WTC11 (cell line): Measurements from ENCODE around the gene ANKIB1.

Experiments used
- CBFB ChIP-seq: sonication (generic); formaldehyde crosslinking; IDR thresholded peaks from 2 replicates; pipeline ENCODE4 v1.8.1; 2022; ENCODE audit warnings: mild to moderate bottlenecking, low read depth, missing genetic modification reagents
- TF ChIP-seq, protein P1 (sequence below): fragments of 200-600 bp; IDR thresholded peaks from 2 replicates; pipeline ENCODE4 v1.8.0; 2022; ENCODE audit warnings: antibody characterized with exemption

DNA sequence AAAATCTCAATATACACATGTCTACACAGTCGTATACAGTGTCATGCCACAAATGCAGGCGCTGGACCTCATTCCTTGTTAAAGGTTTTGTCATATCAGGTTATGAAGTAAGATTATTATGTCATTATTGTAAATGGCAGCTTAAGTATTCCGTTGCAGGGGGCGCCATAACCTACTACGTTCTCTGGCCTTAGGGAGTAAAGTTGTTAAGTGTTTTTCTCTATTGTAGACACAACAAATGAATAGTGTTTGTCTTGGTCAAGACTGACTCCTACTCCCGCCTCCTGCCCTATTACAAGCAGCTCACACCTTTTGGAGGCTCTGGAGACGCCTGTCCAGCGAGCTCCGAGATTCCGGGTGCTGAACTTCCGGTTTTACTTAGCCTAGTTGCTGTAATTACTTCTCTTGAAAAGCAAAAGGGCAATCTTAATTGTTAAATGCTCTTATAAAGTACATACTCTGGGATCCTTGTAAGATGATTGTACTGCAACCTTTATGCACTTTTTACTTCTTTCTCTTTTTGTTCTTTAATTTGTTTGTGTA lies 202.5 kb downstream of the ANKIB1 start:
- TF ChIP-seq, protein P1, sequence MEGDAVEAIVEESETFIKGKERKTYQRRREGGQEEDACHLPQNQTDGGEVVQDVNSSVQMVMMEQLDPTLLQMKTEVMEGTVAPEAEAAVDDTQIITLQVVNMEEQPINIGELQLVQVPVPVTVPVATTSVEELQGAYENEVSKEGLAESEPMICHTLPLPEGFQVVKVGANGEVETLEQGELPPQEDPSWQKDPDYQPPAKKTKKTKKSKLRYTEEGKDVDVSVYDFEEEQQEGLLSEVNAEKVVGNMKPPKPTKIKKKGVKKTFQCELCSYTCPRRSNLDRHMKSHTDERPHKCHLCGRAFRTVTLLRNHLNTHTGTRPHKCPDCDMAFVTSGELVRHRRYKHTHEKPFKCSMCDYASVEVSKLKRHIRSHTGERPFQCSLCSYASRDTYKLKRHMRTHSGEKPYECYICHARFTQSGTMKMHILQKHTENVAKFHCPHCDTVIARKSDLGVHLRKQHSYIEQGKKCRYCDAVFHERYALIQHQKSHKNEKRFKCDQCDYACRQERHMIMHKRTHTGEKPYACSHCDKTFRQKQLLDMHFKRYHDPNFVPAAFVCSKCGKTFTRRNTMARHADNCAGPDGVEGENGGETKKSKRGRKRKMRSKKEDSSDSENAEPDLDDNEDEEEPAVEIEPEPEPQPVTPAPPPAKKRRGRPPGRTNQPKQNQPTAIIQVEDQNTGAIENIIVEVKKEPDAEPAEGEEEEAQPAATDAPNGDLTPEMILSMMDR = no peak
- TF ChIP-seq CBFB (CRISPR knock-in tag) = no peak
